ENCODE results near the gene TMEM190.
A peak's percentile ranks its signal among the peaks of the same experiment; 100 is the strongest.

TMEM190 gene

GRCh38 chr19:55384920-55385723 lies 8.5 kb downstream of the TMEM190 start:
- H3K4me3 ChIP-seq (ENCODE audit: low read depth, low read length) = peak overlapping the region; percentile 66
- H3K36me3 ChIP-seq (ENCODE audit: control insufficient read depth in 2 of 2, insufficient read depth in 1 of 2, low read length in 2 of 2) = peaks cover 8 to 39% of the 10 kb centered on the region in 2 experiments
- H3K27ac ChIP-seq (ENCODE audit: extremely low read depth, low read depth, low read length) = peak overlapping the region; percentile 84
- POLR2A ChIA-PET = interaction anchor here (0.6 to 7.3 kb wide), 10 partner anchors 15 to 305 kb away, joined by 3 to 78 read pairs (median 4); partner anchors contain the start of genes FIZ1, ISOC2, KMT5C and UBE2S
- H3K9me3 ChIP-seq (ENCODE audit: control insufficient read depth, insufficient read depth, low read depth, low read length) = no peaks in the 10 kb centered on the region
- CTCF ChIA-PET = interaction anchor here (0.5 to 3.2 kb wide), 7 partner anchors 80 to 372 kb away, joined by 3 to 23 read pairs (median 3); no protein-coding TSS in a partner anchor
- H3K4me1 ChIP-seq (ENCODE audit: control insufficient read depth, insufficient read depth, low read length) = peaks cover 24% of the 10 kb centered on the region
- TF ChIP-seq ZFHX2 (tag by site-specific recombination; conservative IDR thresholded peaks at IDR 0.05) = peak; percentile 35
- no peak for TF ChIP-seq ZBTB21 (tag by site-specific recombination; IDR thresholded peaks at IDR 0.05)
- TF ChIP-seq PRDM10 (tag by site-specific recombination; IDR thresholded peaks at IDR 0.05) = no peak
- no peak for TF ChIP-seq ZNF664 (tag by site-specific recombination; IDR thresholded peaks at IDR 0.05)
- no peak for TF ChIP-seq ZNF202 (tag by site-specific recombination; IDR thresholded peaks at IDR 0.05; ENCODE audit: borderline replicate concordance)
- TF ChIP-seq ZNF335 (tag by site-specific recombination; conservative IDR thresholded peaks at IDR 0.05) = peak; percentile 93
- no peak for TF ChIP-seq INSM2 (tag by site-specific recombination; IDR thresholded peaks at IDR 0.05)
- no peak for TF ChIP-seq ZNF645 (tag by site-specific recombination; IDR thresholded peaks at IDR 0.05)
- peak; percentile 98 for TF ChIP-seq GLIS1 (tag by site-specific recombination; IDR thresholded peaks at IDR 0.05)
- TF ChIP-seq PRDM6 (tag by site-specific recombination; IDR thresholded peaks at IDR 0.05) = no peak
- TF ChIP-seq ZNF639 (tag by site-specific recombination; IDR thresholded peaks at IDR 0.05) = no peak
- TF ChIP-seq ZNF341 (tag by site-specific recombination; IDR thresholded peaks at IDR 0.05; ENCODE audit: low read depth) = no peak
- no peak for TF ChIP-seq ZFP3 (tag by site-specific recombination; IDR thresholded peaks at IDR 0.05; ENCODE audit: low read depth)
- no peak for TF ChIP-seq SP3 (tag by site-specific recombination; IDR thresholded peaks at IDR 0.05)
- no peak for TF ChIP-seq ZNF121 (tag by site-specific recombination; IDR thresholded peaks at IDR 0.05)
- no peak for TF ChIP-seq OVOL3 (tag by site-specific recombination; IDR thresholded peaks at IDR 0.05)
- 0 out of 2 replicates have a peak, but pooled peaks have one; percentile 25 for TF ChIP-seq ZBTB48 (tag by site-specific recombination; IDR thresholded peaks at IDR 0.05)
- no peak for TF ChIP-seq ZNF266 (tag by site-specific recombination; IDR thresholded peaks at IDR 0.05; ENCODE audit: low read depth)
- no peak for TF ChIP-seq ZNF132 (tag by site-specific recombination; IDR thresholded peaks at IDR 0.05; ENCODE audit: borderline replicate concordance)
- peak; percentile 40; the same call in 1 of the 2 replicates for TF ChIP-seq GLIS2 (tag by site-specific recombination; IDR thresholded peaks at IDR 0.05)
- no peak for TF ChIP-seq ZNF423 (tag by site-specific recombination; IDR thresholded peaks at IDR 0.05)
- TF ChIP-seq ZSCAN5A (tag by site-specific recombination; IDR thresholded peaks at IDR 0.05) = no peak
- no peak for TF ChIP-seq ZNF366 (tag by site-specific recombination; conservative IDR thresholded peaks at IDR 0.05)

All from HEK293 (cell line).